H1 (cell line): Measurements from ENCODE around the gene ATG9B. TPM values are rescaled to one million over a fixed set of nuclear protein-coding genes. Genes with fewer than 3 reads are reported as not detected.

Experiments
- CTCF ChIA-PET: fragments of 300-600 bp; sonication (Branson Sonifier 250); formaldehyde crosslinking; loops from one replicate; lab custom pipeline; 2021; ENCODE audit not compliant: partially characterized antibody; lab: Charles Lee
- POLR2A ChIA-PET: fragments of 300-600 bp; sonication (Branson Sonifier 250); formaldehyde crosslinking; loops from one replicate; lab custom pipeline; 2021; ENCODE audit warnings: inconsistent platforms; ENCODE audit not compliant: partially characterized antibody; lab: Charles Lee
- DNase-seq, 2 experiments: peaks; one replicate each; pipeline versions ENCODE4 v3.0.0 to v3.0.0-alpha.2; 2010 to 2022; ENCODE audit warnings: low spot score in 2 of 2, low read depth in 1 of 2, mixed read lengths in 1 of 2
- FAIRE-seq: peaks from 2 replicates; lab custom pipeline; 2011; peaks lifted over from hg19 to GRCh38; lab: Jason Lieb, UNC
- H2AFZ ChIP-seq: 2 replicates; pipeline ENCODE4 v1.8.1; 2012; ENCODE audit warnings: low read length, inconsistent platforms
- H2AK5ac ChIP-seq: 2 replicates; pipeline ENCODE4 v1.6.1; 2013; ENCODE audit warnings: low read depth, low read length
- H2BK120ac ChIP-seq: replicated peaks from 2 replicates; pipeline ENCODE3; 2013; ENCODE audit warnings: low read depth, low read length, inconsistent platforms
- H2BK12ac ChIP-seq: 2 replicates; pipeline ENCODE4 v1.6.1; 2013; ENCODE audit warnings: low read depth, low read length
- H2BK15ac ChIP-seq: 2 replicates; pipeline ENCODE4 v1.6.1; 2013; ENCODE audit warnings: low read length
- H2BK20ac ChIP-seq: 2 replicates; pipeline ENCODE4 v1.6.1; 2013; ENCODE audit warnings: low read length
- H2BK5ac ChIP-seq: 2 replicates; pipeline ENCODE4 v1.6.1; 2013; ENCODE audit warnings: low read depth, low read length
- H3K14ac ChIP-seq: 2 replicates; pipeline ENCODE4 v1.6.1; 2013; ENCODE audit warnings: inconsistent platforms; ENCODE audit not compliant: insufficient read length
- H3K18ac ChIP-seq: 2 replicates; pipeline ENCODE4 v1.6.1; 2013; ENCODE audit warnings: low read length; ENCODE audit errors: extremely low read depth
- H3K23ac ChIP-seq: 2 replicates; pipeline ENCODE4 v1.6.1; 2013; ENCODE audit warnings: inconsistent platforms; ENCODE audit not compliant: insufficient read length
- H3K23me2 ChIP-seq: 2 replicates; pipeline ENCODE4 v1.6.1; 2013; ENCODE audit warnings: low read depth, low read length
- H3K27ac ChIP-seq: 2 replicates; pipeline ENCODE4 v1.6.1; 2011; ENCODE audit warnings: low read depth, low read length, inconsistent platforms
- H3K27me3 ChIP-seq, 4 experiments: replicated peaks in 1 of 4; 1 replicate in 1 of 4; 2 replicates in 3 of 4; pipeline versions ENCODE4 v1.6.1 to v1.8.1; 2011 to 2013; ENCODE audit warnings: low read length in 3 of 4, mild to moderate bottlenecking in 3 of 4, inconsistent platforms in 2 of 4, mixed read lengths in 2 of 4, moderate library complexity in 1 of 4; ENCODE audit not compliant: control insufficient read depth in 3 of 4, insufficient read depth in 3 of 4; ENCODE audit errors: extremely low read depth in 1 of 4
- H3K36me3 ChIP-seq, 4 experiments: 2 replicates each; pipeline versions ENCODE4 v1.6.1 to v1.8.1; 2011 to 2013; ENCODE audit warnings: mild to moderate bottlenecking in 4 of 4, low read length in 3 of 4, moderate library complexity in 2 of 4, control low read depth in 1 of 4, inconsistent platforms in 1 of 4; ENCODE audit not compliant: insufficient read depth in 4 of 4, control insufficient read depth in 2 of 4
- H3K4ac ChIP-seq: replicated peaks from 2 replicates; pipeline ENCODE3; 2013; ENCODE audit warnings: low read length, low read depth, mixed read lengths, inconsistent platforms; ENCODE audit not compliant: insufficient read length
- H3K4me1 ChIP-seq, 4 experiments: replicated peaks in 1 of 4; 1 replicate in 1 of 4; 2 replicates in 3 of 4; pipeline versions ENCODE4 v1.6.1 to v1.8.1; 2011 to 2013; ENCODE audit warnings: low read length in 3 of 4, inconsistent platforms in 2 of 4, mixed read lengths in 1 of 4; ENCODE audit not compliant: insufficient read depth in 4 of 4, control insufficient read depth in 3 of 4
- H3K4me2 ChIP-seq, 2 experiments: 2 replicates each; pipeline versions ENCODE4 v1.6.1 to v1.8.1; 2011 to 2013; ENCODE audit warnings: low read depth in 2 of 2, low read length in 2 of 2, control low read depth in 1 of 2, inconsistent platforms in 1 of 2, mild to moderate bottlenecking in 1 of 2; ENCODE audit not compliant: insufficient read depth in 1 of 2
- H3K4me3 ChIP-seq, 4 experiments: fragments of 200-600, 300-600 bp in 1 of 4; sonication (generic), shearing (Covaris generic), sonication (Bioruptor Twin) in 1 of 4; 2 replicates each; pipeline versions ENCODE4 v1.5.1 to v1.8.1; 2011 to 2016; ENCODE audit warnings: low read length in 4 of 4, low read depth in 3 of 4, control low read depth in 2 of 4, inconsistent platforms in 2 of 4, mild to moderate bottlenecking in 2 of 4, mixed read lengths in 1 of 4, moderate library complexity in 1 of 4; ENCODE audit not compliant: insufficient read depth in 2 of 4; ENCODE audit errors: extremely low read depth in 1 of 4
- H3K56ac ChIP-seq: replicated peaks from 2 replicates; pipeline ENCODE3; 2013; ENCODE audit warnings: low read depth, mild to moderate bottlenecking, mixed read lengths, low read length, inconsistent platforms; ENCODE audit not compliant: insufficient read length
- H3K79me1 ChIP-seq: 2 replicates; pipeline ENCODE4 v1.6.1; 2013; ENCODE audit warnings: low read depth, low read length, control low read depth
- H3K79me2 ChIP-seq, 2 experiments: 2 replicates each; pipeline versions ENCODE4 v1.6.1 to v1.8.1; 2012 to 2013; ENCODE audit warnings: low read length in 2 of 2, mild to moderate bottlenecking in 2 of 2, inconsistent platforms in 1 of 2; ENCODE audit not compliant: insufficient read depth in 2 of 2, control insufficient read depth in 1 of 2
- H3K9ac ChIP-seq, 4 experiments: replicated peaks in 1 of 4; 1 replicate in 1 of 4; 2 replicates in 3 of 4; pipeline versions ENCODE4 v1.6.1 to v1.8.1; 2011 to 2013; ENCODE audit warnings: low read depth in 3 of 4, low read length in 3 of 4, control low read depth in 2 of 4, mild to moderate bottlenecking in 2 of 4, moderate library complexity in 2 of 4, inconsistent platforms in 1 of 4; ENCODE audit errors: extremely low read depth in 1 of 4
- H3K9me3 ChIP-seq, 2 experiments: 2 replicates each; pipeline versions ENCODE4 v1.6.1 to v1.8.1; 2012 to 2013; ENCODE audit warnings: mild to moderate bottlenecking in 2 of 2, moderate library complexity in 2 of 2, control low read depth in 1 of 2, inconsistent platforms in 1 of 2, low read depth in 1 of 2, low read length in 1 of 2, mixed read lengths in 1 of 2; ENCODE audit not compliant: insufficient read depth in 2 of 2
- H4K20me1 ChIP-seq, 2 experiments: replicated peaks in 1 of 2; 2 replicates each; pipeline versions ENCODE3 to v1.8.1; 2011 to 2013; ENCODE audit warnings: inconsistent platforms in 2 of 2, low read length in 2 of 2, mild to moderate bottlenecking in 1 of 2; ENCODE audit not compliant: insufficient read depth in 2 of 2, control insufficient read depth in 1 of 2
- H4K5ac ChIP-seq: 2 replicates; pipeline ENCODE4 v1.6.1; 2013; ENCODE audit warnings: low read length, low read depth, mixed read lengths, inconsistent platforms; ENCODE audit not compliant: insufficient read length
- H4K8ac ChIP-seq: 2 replicates; pipeline ENCODE4 v1.8.0; 2013; ENCODE audit warnings: mild to moderate bottlenecking, moderate library complexity, low read length, inconsistent platforms; ENCODE audit not compliant: insufficient read depth; ENCODE audit errors: extremely low read depth
- H4K91ac ChIP-seq: replicated peaks from 2 replicates; pipeline ENCODE3; 2013; ENCODE audit warnings: low read length, mixed read lengths, inconsistent platforms; ENCODE audit not compliant: insufficient read length
- BRCA1 ChIP-seq: IDR thresholded peaks from 2 replicates; pipeline ENCODE4 v1.6.1; 2012; ENCODE audit warnings: low read depth, low read length, improper control_type of control experiment
- CHD2 ChIP-seq: IDR thresholded peaks from 2 replicates; pipeline ENCODE4 v1.6.1; 2012; ENCODE audit warnings: low read length, improper control_type of control experiment
- EP300 ChIP-seq, 2 experiments: IDR thresholded peaks; 1 replicate in 1 of 2; 2 replicates in 1 of 2; pipeline ENCODE4 v1.6.1; 2011 to 2012; ENCODE audit warnings: low read depth in 2 of 2, low read length in 2 of 2, mild to moderate bottlenecking in 2 of 2, borderline replicate concordance in 1 of 2, inconsistent platforms in 1 of 2, moderate library complexity in 1 of 2
- HDAC6 ChIP-seq: IDR thresholded peaks from one replicate; pipeline ENCODE4 v1.7.1; 2012; ENCODE audit warnings: low read depth, mild to moderate bottlenecking, inconsistent platforms, low read length, moderate library complexity
- JUND ChIP-seq: IDR thresholded peaks from 2 replicates; pipeline ENCODE4 v1.6.1; 2011; ENCODE audit warnings: mild to moderate bottlenecking, improper control_type of control experiment, low read length
- RNF2 ChIP-seq: fragments of 200-900, 300-1000 bp; sonication (generic); IDR thresholded peaks from 2 replicates; pipeline ENCODE4 v1.7.1; 2016; ENCODE audit warnings: borderline replicate concordance, low read depth, mild to moderate bottlenecking, antibody characterized with exemption, low read length; ENCODE audit not compliant: poor library complexity, severe bottlenecking; ENCODE audit errors: missing control alignments
- SP1 ChIP-seq: IDR thresholded peaks from 2 replicates; pipeline ENCODE4 v1.6.1; 2011; ENCODE audit warnings: low read depth, low read length
- TAF7 ChIP-seq: optimal IDR thresholded peaks from 2 replicates; pipeline ENCODE3; 2011; ENCODE audit warnings: low read depth, mild to moderate bottlenecking, inconsistent platforms, low read length, moderate library complexity, borderline replicate concordance
- TCF12 ChIP-seq: IDR thresholded peaks from 2 replicates; pipeline ENCODE4 v1.6.1; 2011; ENCODE audit warnings: low read depth, mild to moderate bottlenecking, low read length
- WGBS, 2 experiments: shearing (Covaris generic) in 1 of 2; methylation state at CpG; one replicate each; pipeline versions ENCODE4 v1.1.6 to v1.1.7; 2013 to 2015; ENCODE audit warnings: low lambda C conversion rate in 2 of 2, mixed read lengths in 2 of 2, inconsistent platforms in 1 of 2, low coverage in 1 of 2, missing lambda C conversion rate in 1 of 2; ENCODE audit not compliant: insufficient replicate concordance in 2 of 2, insufficient coverage in 1 of 2, insufficient read length in 1 of 2; ENCODE audit errors: extremely low coverage in 1 of 2, missing lambda C conversion rate in 1 of 2; 5-methylcytosine and 5-hydroxymethylcytosine counted together
- polyA plus RNA-seq, 7 experiments: library from polyadenylated mRNA; depleted of rRNA in 3 of 7; stranded (reverse) in 5 of 7; unstranded in 2 of 7; fragments of >200 nt in 5 of 7; fragments of 200-250 nt in 2 of 7; gene quantifications; 1 replicate in 5 of 7; 2 replicates in 1 of 7; 4 replicates in 1 of 7; pipeline versions ENCODE4 v1.2.1 to v1.2.3, GENCODE V29; 2011 to 2013; ENCODE audit warnings: missing spikeins in 2 of 7, mixed read lengths in 2 of 7
- total RNA-seq: library from RNA; stranded (reverse); fragmentation: NEBNext Ultra II Directional; extraction: Animal tissue kit (Norgen Biotek cat#: 25700); gene quantifications from 2 replicates; pipeline ENCODE4 v1.2.1, GENCODE V29; 2021
- TF ChIP-seq, protein P1 (sequence below): IDR thresholded peaks from 2 replicates; pipeline ENCODE4 v1.6.1; 2012; ENCODE audit warnings: low read length, inconsistent platforms
- TF ChIP-seq, protein P2 (sequence below): IDR thresholded peaks from 2 replicates; pipeline ENCODE4 v1.6.1; 2012; ENCODE audit warnings: inconsistent platforms

The ATG9B gene
- total and polyA plus RNA-seq, 2 of the 8 experiments (the other 6 are each of a cell fraction or from before 2014, with no cell fraction given): 1.4 to 2.3 TPM

- no peak overlapping the region for H3K56ac ChIP-seq
- peaks cover 8% of the 10 kb centered on the region; the same call in 1 of the 2 replicates for H3K23me2 ChIP-seq
- peak overlapping the region; percentile 53 for H2BK15ac ChIP-seq
- no peak overlapping the region for H3K18ac ChIP-seq
- peak overlapping the region; percentile 26 for H4K91ac ChIP-seq
- no peak overlapping the region; the same call in 1 of the 2 replicates for H3K27ac ChIP-seq
- H2BK5ac ChIP-seq: 0 out of 2 replicates have a peak overlapping the region, but pooled peaks have one; percentile 12
- TF ChIP-seq, protein P1, sequence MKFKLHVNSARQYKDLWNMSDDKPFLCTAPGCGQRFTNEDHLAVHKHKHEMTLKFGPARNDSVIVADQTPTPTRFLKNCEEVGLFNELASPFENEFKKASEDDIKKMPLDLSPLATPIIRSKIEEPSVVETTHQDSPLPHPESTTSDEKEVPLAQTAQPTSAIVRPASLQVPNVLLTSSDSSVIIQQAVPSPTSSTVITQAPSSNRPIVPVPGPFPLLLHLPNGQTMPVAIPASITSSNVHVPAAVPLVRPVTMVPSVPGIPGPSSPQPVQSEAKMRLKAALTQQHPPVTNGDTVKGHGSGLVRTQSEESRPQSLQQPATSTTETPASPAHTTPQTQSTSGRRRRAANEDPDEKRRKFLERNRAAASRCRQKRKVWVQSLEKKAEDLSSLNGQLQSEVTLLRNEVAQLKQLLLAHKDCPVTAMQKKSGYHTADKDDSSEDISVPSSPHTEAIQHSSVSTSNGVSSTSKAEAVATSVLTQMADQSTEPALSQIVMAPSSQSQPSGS: no peak
- TF ChIP-seq JUND: no peak
- no peak for TF ChIP-seq BRCA1
- TF ChIP-seq TCF12: no peak
- no peak for TF ChIP-seq EP300 (IDR thresholded peaks at IDR 0.05; ENCODE audit: borderline replicate concordance in 1 of 2, low read depth in 2 of 2, low read length in 2 of 2)
- no peak for TF ChIP-seq SP1
- TF ChIP-seq TAF7: no peak
- no peak for TF ChIP-seq RNF2
- TF ChIP-seq, protein P2, sequence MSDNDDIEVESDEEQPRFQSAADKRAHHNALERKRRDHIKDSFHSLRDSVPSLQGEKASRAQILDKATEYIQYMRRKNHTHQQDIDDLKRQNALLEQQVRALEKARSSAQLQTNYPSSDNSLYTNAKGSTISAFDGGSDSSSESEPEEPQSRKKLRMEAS: no peak
- no peak for TF ChIP-seq CHD2
- no peak for TF ChIP-seq HDAC6
- TF ChIP-seq, all 59 proteins: peak for 0
- DNase-seq (no peak), FAIRE-seq (no peak)
- no peaks in the 10 kb centered on the region for H4K20me1 ChIP-seq
- H3K79me1 ChIP-seq: no peaks in the 10 kb centered on the region
- WGBS, 2 experiments: 79% methylated on average over 7 of the region's 7 CpGs; no CpG with 5 or more reads in 1 of the 2 experiments
- H3K4me2 ChIP-seq: peak overlapping the region in 1 of 2 experiments; percentile 7; a peak in 2 of 4 replicates
- H3K4me1 ChIP-seq: peaks cover 2 to 40% (median 22%) of the 10 kb centered on the region in 4 experiments
- H3K23ac ChIP-seq: no peak overlapping the region
- no peaks in the 10 kb centered on the region for H3K79me2 ChIP-seq
- H2BK120ac ChIP-seq: no peak overlapping the region
- no peak overlapping the region for H3K4ac ChIP-seq
- H3K9ac ChIP-seq: no peak overlapping the region
- H2BK12ac ChIP-seq: peak overlapping the region; percentile 19; the same call in 1 of the 2 replicates
- H3K14ac ChIP-seq: no peak overlapping the region
- no peak overlapping the region for H2AK5ac ChIP-seq
- H4K5ac ChIP-seq: no peak overlapping the region
- no peak overlapping the region for H2BK20ac ChIP-seq
- CTCF ChIA-PET: interaction anchor here (0.7 to 27.0 kb wide), 16 partner anchors 5 to 141 kb away, joined by 3 to 797 read pairs (median 4); partner anchors contain the start of genes KCNH2 and NOS3
- H3K36me3 ChIP-seq: no peaks in the 10 kb centered on the region
- H3K27me3 ChIP-seq: peaks cover 0 to 3% (median 0%) of the 10 kb centered on the region in 4 experiments; a peak in 3 of 7 replicates
- H2AFZ ChIP-seq: no peak overlapping the region
- POLR2A ChIA-PET: interaction anchor here (1.4 to 2.4 kb wide), 2 partner anchors 10 to 15 kb away, joined by 3 to 13 read pairs; no protein-coding TSS in a partner anchor
- H3K4me3 ChIP-seq: no peak overlapping the region
- H4K8ac ChIP-seq: no peak overlapping the region
- no peaks in the 10 kb centered on the region for H3K9me3 ChIP-seq
Measured at GRCh38 chr7:150969475-150969874, 54.8 kb downstream of the ATG9B start.
